Measurements from ENCODE around the gene CD3G.
"Not testable (repeated sequence)": the region's sequence is repeated elsewhere in the genome, so short reads cannot be mapped to it uniquely, and the experiment has no call there.

CD3G gene

GRCh38 chr11:118382954-118383353, 38.8 kb downstream of the CD3G start:
- no peak for DNase-seq

GRCh38 chr11:118383657-118384056, 39.5 kb downstream of the CD3G start:
- no peak for DNase-seq

- no peak for DNase-seq
Measured at GRCh38 chr11:118396097-118396501, 52.0 kb downstream of the CD3G start.

GRCh38 chr11:118397448-118397847, 53.3 kb downstream of the CD3G start:
- no peak for DNase-seq

GRCh38 chr11:118398791-118399559, 54.8 kb downstream of the CD3G start:
- DNase-seq: peak; percentile 82

- DNase-seq: peak; percentile 93
Measured at GRCh38 chr11:118401151-118401879, 57.2 kb downstream of the CD3G start, which contains the start of gene ATP5MG. ATP5MG (plus strand) TSS chr11:118401606; CDS start chr11:118401666, 60 bp downstream.

GRCh38 chr11:118401880-118402590, 57.9 kb downstream of the CD3G start:
- DNase-seq: no peak

GRCh38 chr11:118402594-118402993, 58.5 kb downstream of the CD3G start:
- not testable (repeated sequence) for DNase-seq
